MG63 (cell line): Measurements from ENCODE around the gene GTF2A2. TPM values are rescaled to one million over a fixed set of nuclear protein-coding genes. Genes with fewer than 3 reads are reported as not detected.
"Not testable (repeated sequence)": the region's sequence is repeated elsewhere in the genome, so short reads cannot be mapped to it uniquely, and the experiment has no call there.

Source experiments
- DNase-seq: peaks from one replicate; pipeline ENCODE4 v3.0.0-alpha.2; 2020
- H3K27me3 ChIP-seq: fragments of 250-450 bp; sonication (Bioruptor Pico); 2 replicates; pipeline ENCODE4 v1.5.1; 2020; ENCODE audit warnings: mild to moderate bottlenecking, moderate library complexity
- H3K36me3 ChIP-seq: fragments of 250-450 bp; sonication (Bioruptor Pico); 2 replicates; pipeline ENCODE4 v1.5.1; 2020; ENCODE audit warnings: mild to moderate bottlenecking, moderate library complexity
- H3K4me3 ChIP-seq: fragments of 250-450 bp; sonication (Bioruptor Pico); 2 replicates; pipeline ENCODE4 v1.5.1; 2020; ENCODE audit warnings: mild to moderate bottlenecking, moderate library complexity
- H3K9me3 ChIP-seq: fragments of 250-450 bp; sonication (Bioruptor Pico); 2 replicates; pipeline ENCODE4 v1.5.1; 2020; ENCODE audit warnings: mild to moderate bottlenecking, moderate library complexity
- total RNA-seq: library from RNA; depleted of rRNA; stranded (reverse); fragments of >200 nt; shearing (Covaris generic); gene quantifications from 2 replicates; pipeline ENCODE4 v1.2.3, GENCODE V29; 2014; ENCODE audit warnings: low replicate concordance

Gene GTF2A2
- total RNA-seq, 1 experiment from 2014 or later = 149 TPM

DNA sequence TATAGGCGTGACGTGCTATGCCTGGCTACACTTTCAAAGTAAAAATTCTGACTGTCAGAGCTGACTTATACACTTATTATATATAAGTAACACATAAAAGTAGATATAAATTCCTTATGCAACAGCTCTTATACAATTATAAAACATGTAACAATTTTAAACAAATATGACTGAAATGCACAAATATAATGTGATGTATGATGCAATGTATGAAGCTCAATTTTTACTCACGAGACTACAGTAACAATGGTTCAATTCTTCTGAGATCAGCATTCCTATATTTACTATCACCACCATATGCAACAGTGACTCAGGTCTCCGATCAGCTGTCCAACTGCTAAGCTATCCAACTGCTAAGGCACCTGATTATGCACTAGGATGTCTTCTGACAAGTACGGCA is 23.6 kb upstream of the GTF2A2 start:
- H3K4me3 ChIP-seq = no peak overlapping the region
- H3K36me3 ChIP-seq = peaks cover 85% of the 10 kb centered on the region
- H3K27me3 ChIP-seq = no peaks in the 10 kb centered on the region
- H3K9me3 ChIP-seq = no peaks in the 10 kb centered on the region
- DNase-seq = no peak

DNA sequence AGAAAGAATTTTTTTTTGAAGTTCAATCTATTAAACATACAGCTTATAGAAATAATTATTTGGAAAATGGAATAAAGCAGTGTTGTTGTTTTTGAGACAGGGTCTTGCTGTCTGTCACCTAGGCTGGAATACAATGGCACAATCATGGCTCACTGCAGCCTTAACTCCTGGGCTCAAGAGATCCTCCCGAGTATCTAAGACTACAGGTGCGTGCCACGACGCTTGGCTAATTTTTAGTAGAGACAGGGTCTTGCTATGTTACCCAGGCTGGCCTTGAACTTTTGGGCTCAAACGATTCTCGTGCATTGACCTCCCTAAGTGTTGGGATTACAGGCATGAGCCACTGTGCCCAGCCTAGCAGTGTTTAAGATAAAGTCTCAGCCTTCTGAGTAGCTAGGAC is 23.0 kb upstream of the GTF2A2 start:
- Histone ChIP-seq H3K4me3 (no peak overlapping the region), H3K36me3 (peaks cover 87% of the 10 kb centered on the region), H3K27me3 (no peaks in the 10 kb centered on the region), H3K9me3 (no peaks in the 10 kb centered on the region)
- DNase-seq = no peak

DNA sequence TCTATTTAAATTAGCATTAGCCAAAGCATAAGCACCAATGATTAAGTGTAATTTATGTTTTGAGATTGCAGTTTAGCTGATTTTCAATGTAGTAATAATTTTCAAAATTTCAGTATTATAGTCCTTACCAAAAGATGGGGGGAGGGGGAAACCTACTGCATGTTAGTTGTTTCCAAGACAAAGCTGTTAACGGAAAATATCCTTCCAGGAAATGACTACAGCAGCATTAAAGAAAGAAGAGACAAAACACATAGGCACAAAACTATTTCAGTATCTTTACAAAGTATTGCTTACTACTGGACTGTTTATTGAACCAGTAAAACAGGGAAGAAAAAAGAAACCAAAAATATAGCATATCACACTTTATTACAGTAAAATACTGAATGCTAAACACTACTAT is 21.3 kb upstream of the GTF2A2 start:
- H3K27me3 ChIP-seq = no peaks in the 10 kb centered on the region
- DNase-seq = no peak
- peaks cover 87% of the 10 kb centered on the region for H3K36me3 ChIP-seq

DNA sequence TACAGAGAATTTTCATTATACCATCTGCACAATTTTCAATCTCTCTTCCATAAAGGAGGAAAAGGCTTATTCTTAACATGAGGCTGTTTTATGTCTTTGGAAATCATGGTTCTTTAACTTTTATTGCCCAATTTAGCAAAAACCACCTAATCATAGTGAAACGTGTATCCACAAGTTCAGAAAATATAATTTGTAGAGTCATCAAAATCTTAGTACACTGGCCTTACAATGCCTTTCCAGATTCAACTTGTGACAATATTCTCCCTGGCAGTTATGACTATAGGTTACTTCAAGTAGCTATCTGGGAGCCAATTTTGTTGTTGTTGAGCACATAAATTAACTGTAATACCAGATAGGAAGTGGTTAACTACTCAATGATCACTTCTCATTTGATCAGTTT is 20.9 kb upstream of the GTF2A2 start:
- H3K27me3 ChIP-seq = no peaks in the 10 kb centered on the region
- peaks cover 91% of the 10 kb centered on the region for H3K36me3 ChIP-seq
- DNase-seq = no peak
- H3K4me3 ChIP-seq = no peak overlapping the region
- H3K9me3 ChIP-seq = no peaks in the 10 kb centered on the region

More for the DNA sequence above, 21.3 kb upstream of the GTF2A2 start:
- Histone ChIP-seq H3K4me3 (no peak overlapping the region), H3K9me3 (no peaks in the 10 kb centered on the region)

DNA sequence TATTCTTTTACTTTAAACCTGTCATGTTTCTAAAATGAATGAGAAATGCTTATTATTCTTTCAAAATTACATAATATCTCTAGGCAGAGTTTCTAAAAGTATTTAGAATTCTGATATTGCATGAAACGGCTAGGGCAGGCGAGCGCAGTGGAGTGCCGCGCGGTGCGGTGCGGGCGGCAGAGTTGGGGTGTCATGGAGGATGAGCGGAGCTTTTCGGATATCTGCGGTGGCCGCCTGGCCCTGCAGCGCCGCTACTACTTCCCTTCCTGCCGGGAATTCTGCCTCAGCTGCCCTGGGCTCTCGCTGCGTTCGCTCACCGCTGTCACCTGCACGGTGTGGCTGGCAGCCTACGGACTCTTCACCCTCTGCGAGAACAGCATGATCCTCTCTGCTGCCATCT is 19.2 kb upstream of the GTF2A2 start:
- Histone ChIP-seq H3K27me3 (no peaks in the 10 kb centered on the region), H3K4me3 (no peak overlapping the region), H3K9me3 (no peaks in the 10 kb centered on the region), H3K36me3 (peaks cover 96% of the 10 kb centered on the region)
- no peak for DNase-seq

DNA sequence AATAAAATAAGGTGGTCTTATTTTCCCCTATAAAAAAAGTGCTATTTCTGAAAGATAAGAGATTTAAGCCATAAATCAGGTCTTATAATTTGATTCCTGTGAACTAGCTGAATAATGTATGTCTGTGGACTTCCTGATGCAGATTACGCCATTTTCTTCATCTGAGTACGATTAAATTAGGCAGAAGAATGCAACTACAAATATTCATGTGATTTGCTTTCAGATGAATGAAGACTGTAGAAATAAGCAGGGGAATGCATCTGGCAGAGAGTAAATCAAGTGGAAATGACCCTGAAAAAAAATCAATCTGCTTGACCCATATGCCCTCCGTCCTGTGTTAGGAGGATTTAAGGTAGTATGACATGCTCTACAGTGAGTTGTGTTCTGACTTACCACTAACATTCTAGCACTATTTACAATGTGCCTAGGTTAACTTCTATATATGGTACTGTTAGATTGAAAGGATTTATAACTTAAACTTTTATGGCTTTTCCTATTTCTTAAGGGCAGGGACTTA is 17.1 kb upstream of the GTF2A2 start:
- Histone ChIP-seq H3K4me3 (no peak overlapping the region), H3K36me3 (peaks cover 94% of the 10 kb centered on the region), H3K9me3 (no peaks in the 10 kb centered on the region), H3K27me3 (no peaks in the 10 kb centered on the region)
- DNase-seq = no peak

DNA sequence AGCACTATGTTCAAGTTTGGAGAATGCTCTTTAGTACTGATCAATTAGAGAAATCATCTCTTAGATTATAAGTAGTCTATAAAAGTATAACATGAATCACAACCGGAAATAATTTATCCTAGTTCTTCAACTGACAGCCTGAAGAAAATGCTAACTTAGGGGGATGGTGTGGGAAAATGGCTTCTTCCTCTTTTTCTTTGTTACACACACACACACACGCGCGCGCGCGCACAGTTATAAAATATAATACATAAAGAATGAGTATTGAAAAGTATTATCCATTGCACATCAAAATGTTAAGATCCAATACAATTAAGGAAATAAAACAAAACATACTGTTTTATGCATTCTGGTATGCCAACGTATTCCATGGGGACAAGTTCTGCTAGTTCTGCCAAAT is 11.2 kb upstream of the GTF2A2 start:
- H3K9me3 ChIP-seq = no peaks in the 10 kb centered on the region
- no peak for DNase-seq
- H3K27me3 ChIP-seq = no peaks in the 10 kb centered on the region
- no peak overlapping the region for H3K4me3 ChIP-seq
- H3K36me3 ChIP-seq = peaks cover 73% of the 10 kb centered on the region

DNA sequence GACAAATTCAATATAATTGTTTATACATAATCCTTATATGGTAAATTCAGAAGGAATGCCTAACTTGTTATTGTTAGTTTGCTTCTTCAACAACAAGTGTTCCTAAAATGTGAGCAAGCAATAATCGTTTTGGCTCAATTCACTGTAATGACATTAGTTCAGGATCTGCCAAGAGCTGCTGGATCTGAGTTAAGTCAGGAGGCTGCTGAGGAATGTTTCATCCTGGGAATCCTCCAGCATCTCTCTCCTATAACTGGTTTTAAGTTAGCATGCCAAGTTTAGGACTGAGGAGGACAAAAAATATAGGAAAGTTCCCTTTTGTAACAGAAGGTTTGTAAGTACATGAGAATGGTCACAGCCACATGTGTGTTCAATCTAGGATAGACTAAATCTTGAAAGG is 4.9 kb upstream of the GTF2A2 start:
- Histone ChIP-seq H3K36me3 (peaks cover 52% of the 10 kb centered on the region), H3K4me3 (no peak overlapping the region), H3K27me3 (no peaks in the 10 kb centered on the region), H3K9me3 (no peaks in the 10 kb centered on the region)
- DNase-seq = peak; percentile 63

DNA sequence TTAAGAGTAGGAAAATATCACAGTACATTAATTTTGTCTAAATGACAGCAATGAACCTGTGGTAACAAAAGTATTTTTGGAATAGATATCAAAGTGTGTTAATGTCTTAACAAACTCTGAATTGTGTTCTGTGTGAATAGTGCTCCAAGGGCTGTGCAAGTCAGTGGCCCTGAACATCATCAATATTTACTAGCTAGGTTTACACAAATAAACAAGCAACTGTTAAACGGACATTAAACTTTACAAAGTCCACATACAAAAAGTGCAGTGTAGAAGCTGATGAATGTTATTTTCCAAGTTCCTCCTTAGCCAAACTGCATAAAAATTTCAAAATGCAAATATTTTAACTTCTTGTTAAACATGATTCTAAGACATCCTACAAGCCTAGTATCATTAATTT is 2.1 kb upstream of the GTF2A2 start:
- Histone ChIP-seq H3K27me3 (no peaks in the 10 kb centered on the region), H3K9me3 (no peaks in the 10 kb centered on the region; the same call in 1 of the 2 replicates), H3K36me3 (peaks cover 39% of the 10 kb centered on the region), H3K4me3 (no peak overlapping the region)
- no peak for DNase-seq

DNA sequence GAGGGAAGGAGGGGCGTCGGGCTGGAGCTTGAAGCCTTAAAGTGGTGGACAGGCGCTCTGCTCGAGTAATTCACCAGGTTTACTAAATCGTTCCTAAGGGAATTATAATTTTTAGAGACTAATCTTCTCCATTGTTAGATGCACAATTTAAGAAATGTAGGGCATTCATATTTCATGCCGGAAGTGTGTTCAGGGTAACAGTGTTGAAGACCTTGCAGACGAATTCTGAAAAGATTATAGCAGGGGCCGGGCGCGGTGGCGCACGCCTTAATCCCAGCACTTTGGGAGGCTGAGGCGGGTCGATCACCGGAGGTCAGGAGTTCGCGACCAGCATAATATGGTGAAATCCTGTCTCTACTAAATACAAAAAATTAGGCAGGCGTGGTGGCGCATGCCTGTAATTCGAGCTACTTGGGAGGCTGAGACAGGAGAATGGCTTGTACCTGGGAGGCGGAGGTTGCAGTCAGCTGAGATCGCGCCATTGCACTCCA is 365 bp upstream of the GTF2A2 start:
- peak; percentile 4 for DNase-seq
- no peaks in the 10 kb centered on the region for H3K27me3 ChIP-seq
- H3K4me3 ChIP-seq = peak overlapping the region; percentile 94
- peaks cover 51% of the 10 kb centered on the region for H3K36me3 ChIP-seq
- H3K9me3 ChIP-seq = no peaks in the 10 kb centered on the region; the same call in 1 of the 2 replicates

DNA sequence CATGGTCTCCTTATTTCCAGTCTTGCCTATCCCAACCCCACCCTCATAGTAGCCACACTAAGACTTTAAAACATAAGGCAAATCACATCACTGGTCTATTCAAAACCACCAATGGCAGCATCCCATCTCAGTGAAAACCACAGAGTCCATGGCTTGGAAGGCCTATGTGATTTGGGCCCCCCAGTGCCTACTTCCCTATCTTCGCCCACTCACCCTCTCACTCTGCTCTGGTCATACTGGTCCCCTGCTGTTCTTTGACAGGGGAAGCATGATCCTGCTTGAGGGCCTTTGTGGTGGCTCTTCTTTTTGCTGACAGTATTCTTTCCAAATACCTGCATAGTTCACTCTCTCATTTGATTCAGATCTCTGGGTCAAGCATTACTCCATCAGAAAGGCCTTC is 3.3 kb downstream of the GTF2A2 start:
- peaks cover 60% of the 10 kb centered on the region for H3K36me3 ChIP-seq
- H3K9me3 ChIP-seq = no peaks in the 10 kb centered on the region; the same call in 1 of the 2 replicates
- no peak overlapping the region for H3K4me3 ChIP-seq
- H3K27me3 ChIP-seq = no peaks in the 10 kb centered on the region
- no peak for DNase-seq

DNA sequence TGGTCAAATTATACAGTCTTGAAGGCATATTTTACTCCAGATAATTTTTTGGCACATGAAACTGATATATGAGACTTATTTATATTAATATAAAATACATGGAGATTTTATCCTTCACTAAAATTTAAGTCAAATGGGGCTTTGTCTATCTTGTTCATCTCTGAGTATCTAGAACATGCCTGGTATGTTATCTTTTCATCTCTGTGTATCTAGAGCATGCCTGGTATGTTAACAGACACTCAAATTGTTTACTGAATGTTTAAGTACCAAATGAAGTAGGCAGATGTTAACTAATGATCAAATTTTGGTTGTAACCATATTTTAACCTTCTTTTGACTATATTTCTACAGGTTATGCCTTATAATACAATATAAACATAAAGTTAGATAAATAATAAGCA is 7.7 kb downstream of the GTF2A2 start:
- DNase-seq = no peak
- Histone ChIP-seq H3K36me3 (peaks cover 88% of the 10 kb centered on the region), H3K4me3 (no peak overlapping the region), H3K27me3 (no peaks in the 10 kb centered on the region), H3K9me3 (no peaks in the 10 kb centered on the region; the same call in 1 of the 2 replicates)

DNA sequence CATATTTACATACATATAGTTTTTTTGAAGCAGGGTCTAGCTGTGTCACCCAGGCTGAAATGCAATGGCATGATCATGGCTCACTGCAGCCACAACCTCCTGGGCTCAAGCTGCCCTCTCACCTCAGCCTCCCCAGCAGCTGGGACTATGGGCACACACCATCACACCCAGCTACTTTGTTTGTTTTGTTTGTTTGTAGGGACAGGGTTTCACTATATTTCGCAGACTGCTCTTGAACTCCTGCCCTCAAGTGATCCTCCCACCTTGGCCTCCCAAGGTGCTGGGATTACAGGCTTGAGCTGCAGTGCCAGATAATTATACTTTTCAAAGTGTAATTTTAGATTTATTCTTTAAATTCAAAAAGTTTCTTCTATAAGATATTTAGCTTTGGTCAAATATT is 10.2 kb downstream of the GTF2A2 start:
- DNase-seq = no peak
- H3K27me3 ChIP-seq = no peaks in the 10 kb centered on the region
- peaks cover 78% of the 10 kb centered on the region for H3K36me3 ChIP-seq

DNA sequence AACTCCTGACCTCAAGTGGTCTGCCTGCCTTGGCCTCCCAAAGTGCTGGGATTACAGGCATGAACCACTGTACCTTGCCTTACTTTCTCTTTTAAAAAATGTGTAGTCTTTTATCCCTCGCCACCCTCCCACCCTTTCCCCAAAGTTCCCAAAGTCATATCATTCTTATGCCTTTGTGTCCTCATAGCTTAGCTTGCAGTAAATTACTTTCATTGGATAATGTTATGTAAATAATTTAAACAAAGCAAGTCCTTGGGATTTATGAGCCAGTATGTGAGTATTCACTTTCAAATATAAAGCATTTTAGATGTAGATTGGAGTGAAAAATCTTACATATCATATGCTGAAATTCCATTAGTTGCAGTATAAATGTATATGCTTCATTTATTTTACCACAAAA is 11.0 kb downstream of the GTF2A2 start:
- H3K36me3 ChIP-seq = peaks cover 78% of the 10 kb centered on the region
- no peak for DNase-seq
- no peaks in the 10 kb centered on the region for H3K9me3 ChIP-seq
- no peak overlapping the region for H3K4me3 ChIP-seq
- no peaks in the 10 kb centered on the region for H3K27me3 ChIP-seq

More for the DNA sequence above, 10.2 kb downstream of the GTF2A2 start:
- Histone ChIP-seq H3K4me3 (no peak overlapping the region), H3K9me3 (no peaks in the 10 kb centered on the region)

DNA sequence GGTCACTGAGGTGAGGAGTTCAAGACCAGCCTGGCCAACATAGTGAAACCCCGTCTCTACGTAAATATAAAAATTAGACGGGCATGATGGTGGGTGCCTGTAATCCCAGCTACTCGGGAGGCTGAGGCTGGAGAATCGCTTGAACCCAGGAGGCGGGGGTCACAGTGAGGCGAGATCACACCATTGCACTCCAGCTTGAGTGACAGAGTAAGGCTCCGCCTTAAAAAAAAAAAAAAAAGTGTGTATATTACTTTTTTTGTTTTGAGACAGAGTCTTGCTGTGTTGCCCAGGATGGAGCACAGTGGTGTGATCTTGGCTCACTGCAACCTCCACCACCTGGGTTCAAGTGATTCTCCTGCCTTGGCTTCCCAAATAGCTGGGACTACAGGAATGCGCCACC is 11.5 kb downstream of the GTF2A2 start:
- not testable (repeated sequence) for H3K9me3 ChIP-seq, DNase-seq, H3K27me3 ChIP-seq, H3K4me3 ChIP-seq
- H3K36me3 ChIP-seq = peaks cover 74% of the 10 kb centered on the region

DNA sequence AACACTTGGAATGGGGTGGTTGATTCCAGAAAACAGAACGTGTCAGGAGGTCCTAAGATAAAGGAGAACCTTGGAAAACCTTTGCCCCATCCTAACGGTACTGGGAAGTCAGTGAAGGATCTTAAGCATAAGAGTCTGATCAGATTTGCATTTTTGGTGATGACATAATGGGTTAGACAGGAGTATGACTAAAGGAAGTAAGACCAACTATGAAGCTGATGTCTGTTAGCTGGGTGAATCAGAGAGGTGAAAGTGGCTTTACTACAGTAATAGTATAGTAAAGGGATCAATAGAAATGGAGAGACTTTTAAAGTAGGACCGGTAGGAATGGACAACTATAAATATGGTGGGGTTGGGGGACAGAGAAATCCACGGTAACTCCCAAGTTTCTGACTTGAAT is 12.6 kb downstream of the GTF2A2 start:
- no peaks in the 10 kb centered on the region for H3K9me3 ChIP-seq
- peaks cover 68% of the 10 kb centered on the region for H3K36me3 ChIP-seq
- H3K4me3 ChIP-seq = no peak overlapping the region
- DNase-seq = no peak
- H3K27me3 ChIP-seq = no peaks in the 10 kb centered on the region

DNA sequence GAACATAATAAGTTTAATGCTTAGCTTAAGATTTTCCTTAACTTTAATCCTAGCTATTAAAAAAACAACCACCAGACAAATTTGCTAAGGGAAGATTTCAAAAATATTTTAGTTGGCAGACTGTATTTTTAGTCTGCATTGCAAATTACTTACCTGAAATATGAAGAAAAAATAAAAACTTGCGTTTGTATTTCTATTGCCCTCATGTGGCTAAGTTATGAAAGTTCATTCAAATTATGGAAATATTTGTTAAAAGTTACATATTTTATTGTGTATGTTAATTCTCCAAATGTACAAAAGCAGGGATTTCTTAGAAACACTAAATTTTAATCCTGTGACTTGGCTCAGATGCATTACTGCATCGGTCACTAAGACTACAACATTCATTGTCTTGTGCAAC is 15.0 kb downstream of the GTF2A2 start:
- Histone ChIP-seq H3K9me3 (no peaks in the 10 kb centered on the region), H3K36me3 (peaks cover 60% of the 10 kb centered on the region), H3K27me3 (no peaks in the 10 kb centered on the region), H3K4me3 (no peak overlapping the region)
- no peak for DNase-seq

DNA sequence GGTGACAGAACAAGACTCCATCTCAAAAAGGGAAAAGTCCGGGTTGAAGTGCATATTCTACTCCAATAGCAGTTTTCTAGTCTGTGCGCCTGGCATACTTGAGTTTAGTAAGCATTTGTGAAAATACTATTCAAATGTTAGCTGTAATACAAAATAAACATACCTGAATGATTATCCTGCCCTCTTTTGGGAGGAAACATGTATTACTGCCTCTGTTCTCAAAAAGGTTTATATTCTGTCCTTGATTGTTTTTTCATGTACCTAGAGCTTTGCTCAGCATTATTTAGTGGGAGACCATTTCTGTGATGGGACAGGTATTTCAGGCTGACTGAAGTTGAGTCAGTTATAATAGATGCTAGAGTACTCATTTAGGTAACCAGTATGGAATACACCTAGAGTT is 19.8 kb downstream of the GTF2A2 start:
- H3K36me3 ChIP-seq = peaks cover 31% of the 10 kb centered on the region
- H3K4me3 ChIP-seq, DNase-seq: not testable (repeated sequence)

DNA sequence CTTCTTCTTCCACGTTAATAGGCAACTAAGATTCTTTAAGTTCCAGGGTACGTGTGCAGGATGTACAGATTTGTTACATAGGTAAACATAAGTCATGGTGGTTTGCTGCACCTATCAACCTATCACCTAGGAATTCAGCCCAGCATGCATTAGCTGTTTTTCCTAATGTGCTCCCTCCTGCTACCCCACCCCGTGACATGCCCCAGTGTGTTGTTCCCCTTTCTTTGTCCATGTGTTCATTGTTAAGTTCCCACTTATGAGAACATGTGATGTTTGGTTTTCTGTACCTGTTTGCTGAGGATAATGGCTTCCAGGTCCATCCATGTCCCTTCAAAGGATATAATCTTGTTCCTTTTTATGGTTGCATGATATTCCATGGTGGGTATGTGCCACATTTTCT is 21.1 kb downstream of the GTF2A2 start:
- no peaks in the 10 kb centered on the region for H3K9me3 ChIP-seq

More for the DNA sequence above, 19.8 kb downstream of the GTF2A2 start:
- H3K9me3 ChIP-seq, H3K27me3 ChIP-seq: not testable (repeated sequence)

More for the DNA sequence above, 21.1 kb downstream of the GTF2A2 start:
- H3K4me3 ChIP-seq = no peak overlapping the region
- H3K27me3 ChIP-seq = no peaks in the 10 kb centered on the region
- peaks cover 18% of the 10 kb centered on the region for H3K36me3 ChIP-seq
- no peak for DNase-seq
